A549 treated with AZD9567 at 1 μM for 4 hours (cell line): Measurements from ENCODE around the gene OR2T34. TPM values are rescaled to one million over a fixed set of nuclear protein-coding genes. Genes with fewer than 3 reads are reported as not detected.

Experiments
- total RNA-seq: library from RNA; stranded (reverse); fragments of 200-300 nt; extraction: Qiagen RNA extraction; gene quantifications from 5 replicates; pipeline ENCODE4 v1.2.3, GENCODE V29; 2022; ENCODE audit not compliant: insufficient read depth

Gene OR2T34, protein sequence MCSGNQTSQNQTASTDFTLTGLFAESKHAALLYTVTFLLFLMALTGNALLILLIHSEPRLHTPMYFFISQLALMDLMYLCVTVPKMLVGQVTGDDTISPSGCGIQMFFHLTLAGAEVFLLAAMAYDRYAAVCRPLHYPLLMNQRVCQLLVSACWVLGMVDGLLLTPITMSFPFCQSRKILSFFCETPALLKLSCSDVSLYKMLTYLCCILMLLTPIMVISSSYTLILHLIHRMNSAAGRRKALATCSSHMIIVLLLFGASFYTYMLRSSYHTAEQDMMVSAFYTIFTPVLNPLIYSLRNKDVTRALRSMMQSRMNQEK
- not detected in 5 replicates for total RNA-seq

DNA sequence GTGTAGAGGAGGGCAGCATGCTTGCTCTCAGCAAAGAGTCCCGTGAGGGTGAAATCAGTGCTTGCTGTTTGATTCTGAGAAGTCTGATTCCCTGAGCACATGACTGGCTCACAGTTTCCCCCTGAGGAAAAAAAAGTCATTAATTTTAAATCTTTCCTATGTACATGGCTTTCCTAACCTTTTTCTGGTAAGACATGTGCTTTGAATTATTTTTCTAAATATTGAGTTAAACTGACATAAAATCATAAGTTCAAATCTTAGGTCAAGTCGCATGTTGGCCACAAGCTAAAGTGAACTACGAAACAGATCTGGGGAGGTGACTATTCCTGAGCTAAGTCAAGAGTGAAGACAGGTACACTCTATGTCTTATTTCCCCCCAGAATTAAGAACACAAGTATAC, at the start of gene OR2T34:
Gene OR2T34 (minus strand): TSS at position 101 of the 400 bp plus-strand sequence. CDS start 0 bp downstream, at position 101.

DNA sequence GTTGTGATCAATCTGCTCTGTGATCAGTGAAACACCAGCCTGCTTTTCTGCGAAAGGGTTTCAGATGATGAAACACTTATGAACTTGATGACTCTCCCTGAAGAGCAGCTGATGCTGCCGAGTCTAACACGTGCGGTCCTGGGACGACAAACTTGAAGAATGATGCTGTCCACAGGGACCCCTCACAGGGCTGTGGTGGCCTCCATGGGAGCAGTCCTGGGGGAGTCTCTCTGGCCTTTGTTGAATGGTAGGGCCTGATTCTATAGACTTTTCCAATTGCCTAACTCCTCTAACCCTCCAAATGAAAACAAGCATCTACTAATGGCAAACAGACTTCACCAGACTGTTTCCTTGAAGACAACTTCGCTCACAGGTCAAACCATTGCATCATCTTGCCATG, 23.0 kb upstream of the OR2T34 start, which contains the start of gene OR2T10:
Gene OR2T10 (minus strand): TSS at position 112 of the 400 bp plus-strand sequence. CDS start 3,932 bp downstream, outside the sequence.

DNA sequence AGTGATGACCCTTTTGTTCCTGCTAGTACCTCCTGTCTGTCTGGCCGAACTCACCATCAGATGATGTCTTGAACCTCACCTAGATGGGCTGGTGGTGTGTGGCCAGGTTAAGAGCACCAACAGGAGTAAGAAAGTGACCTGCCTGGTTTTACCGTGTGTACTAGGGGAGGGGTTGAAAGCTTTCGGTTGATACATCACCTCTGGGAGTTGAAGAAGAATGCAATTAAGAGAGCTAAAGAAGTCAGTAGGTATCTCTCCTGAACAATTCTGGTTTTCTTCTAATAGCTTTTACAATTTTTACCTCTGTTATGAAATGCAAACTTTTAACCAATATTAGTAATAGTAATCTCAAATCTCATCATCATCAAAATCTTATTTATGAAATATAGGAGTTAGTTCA, 11.9 kb downstream of the OR2T34 start, which contains the start of gene OR2T29:
Gene OR2T29 (minus strand): TSS at position 101 of the 400 bp plus-strand sequence. CDS start 3,281 bp downstream, outside the sequence.

Other genes starting within 250 kb of the OR2T34 start
- gene OR14C36, start 226.0 kb downstream of the OR2T34 start, total RNA-seq, result not detected in 5 replicates
- not detected in 5 replicates for gene OR2T4, start 213.1 kb downstream of the OR2T34 start, total RNA-seq
- gene OR2T6, start 199.0 kb downstream of the OR2T34 start, total RNA-seq, result not detected in 5 replicates
- not detected in 5 replicates for gene OR2T1, start 171.7 kb downstream of the OR2T34 start, total RNA-seq
- gene OR2T2, start 129.1 kb downstream of the OR2T34 start, total RNA-seq, result not detected in 5 replicates
- gene OR2T3, start 101.4 kb downstream of the OR2T34 start, total RNA-seq, result not detected in 5 replicates
- gene OR2T5, start 86.2 kb downstream of the OR2T34 start, total RNA-seq, result not detected in 5 replicates
- not detected in 5 replicates for gene OR2G6, start 66.7 kb downstream of the OR2T34 start, total RNA-seq
- gene OR2T29, start 12.0 kb downstream of the OR2T34 start, total RNA-seq, result not detected in 5 replicates
- not detected in 5 replicates for gene OR2T10, start 22.9 kb upstream of the OR2T34 start, total RNA-seq
- gene OR2T11, start 60.3 kb upstream of the OR2T34 start, total RNA-seq, result not detected in 5 replicates
- gene OR2T35, start 70.5 kb upstream of the OR2T34 start, total RNA-seq, result not detected in 5 replicates
- not detected in 5 replicates for gene OR2T27, start 80.8 kb upstream of the OR2T34 start, total RNA-seq
- gene OR14I1, start 128.0 kb upstream of the OR2T34 start, total RNA-seq, result not detected in 5 replicates
- gene LYPD8, start 181.0 kb upstream of the OR2T34 start, total RNA-seq, result 0.06 to 0.16 TPM (median 0.11 TPM) in 4 of 5 replicates, not detected in the other